ENCODE measurements around the gene BTK. TPM values are rescaled to one million over a fixed set of nuclear protein-coding genes. Genes with fewer than 3 reads are reported as not detected.
A peak's percentile ranks its signal among the peaks of the same experiment; 100 is the strongest.

The BTK gene
- total and polyA plus RNA-seq, 4 donors, result 15.5 to 29.4 (median 21.4) TPM

GRCh38 chrX:101357166-101357795 lies 28.7 kb downstream of the BTK start:
- 54 to 63% methylated on average over 5 of the region's 5 CpGs for WGBS, 2 donors
- no peak for TF ChIP-seq CTCF (IDR thresholded peaks at IDR 0.05; ENCODE audit: control extremely low read depth, extremely low read depth)
- ATAC-seq (ENCODE audit: insufficient read depth, low FRiP score) (no peak), DNase-seq (peak in 1 of 3 donors; percentile 3)
- Histone ChIP-seq H3K9me3 (ENCODE audit: control insufficient read depth in 4 of 4, insufficient read depth in 3 of 4, low read length in 3 of 4) (peaks cover 0 to 2% (median 0%) of the 10 kb centered on the region in 4 donors), H3K27me3 (ENCODE audit: control insufficient read depth in 3 of 3, insufficient read depth in 3 of 3, low read length in 2 of 3) (peaks cover 3 to 11% (median 6%) of the 10 kb centered on the region in 3 donors), H3K9ac (ENCODE audit: insufficient read depth in 1 of 2, low read length in 2 of 2) (no peak overlapping the region), H3K4me1 (ENCODE audit: control insufficient read depth in 5 of 5, insufficient read depth in 5 of 5, low read length in 5 of 5) (no peaks in the 10 kb centered on the region), H3K36me3 (ENCODE audit: control insufficient read depth in 4 of 4, insufficient read depth in 4 of 4, low read length in 4 of 4) (peaks cover 0 to 2% (median 0%) of the 10 kb centered on the region in 4 donors), H3K27ac (ENCODE audit: low read depth in 1 of 2, low read length in 1 of 2) (no peak overlapping the region), H3K4me3 (no peak overlapping the region)

- Histone ChIP-seq H3K4me1 (ENCODE audit: control insufficient read depth in 5 of 5, insufficient read depth in 5 of 5, low read length in 5 of 5) (no peaks in the 10 kb centered on the region), H3K27ac (ENCODE audit: low read depth in 1 of 2, low read length in 1 of 2) (no peak overlapping the region), H3K36me3 (ENCODE audit: control insufficient read depth in 4 of 4, insufficient read depth in 4 of 4, low read length in 4 of 4) (no peaks in the 10 kb centered on the region), H3K4me3 (no peak overlapping the region), H3K9me3 (ENCODE audit: control insufficient read depth in 4 of 4, insufficient read depth in 3 of 4, low read length in 3 of 4) (peaks cover 0 to 4% (median 0%) of the 10 kb centered on the region in 4 donors), H3K27me3 (ENCODE audit: control insufficient read depth in 3 of 3, insufficient read depth in 3 of 3, low read length in 2 of 3) (peaks cover 0 to 2% (median 0%) of the 10 kb centered on the region in 3 donors), H3K9ac (ENCODE audit: insufficient read depth in 1 of 2, low read length in 2 of 2) (no peak overlapping the region)
- WGBS, 2 donors, result 44 to 52% methylated on average over 4 of the region's 4 CpGs
- ATAC-seq (ENCODE audit: insufficient read depth, low FRiP score) (no peak), DNase-seq (no peak)
- TF ChIP-seq CTCF (IDR thresholded peaks at IDR 0.05; ENCODE audit: control extremely low read depth, extremely low read depth), result no peak
Observed at GRCh38 chrX:101349193-101349562, 36.8 kb downstream of the BTK start.

- 0 to 31% methylated on average over 27 to 55 of the region's 55 CpGs for WGBS, 2 donors
- H3K4me3 ChIP-seq, result peak within 1 kb of the TSS; percentile 58
- H3K36me3 ChIP-seq (ENCODE audit: control insufficient read depth in 4 of 4, insufficient read depth in 4 of 4, low read length in 4 of 4), result no peaks in the 10 kb centered on the region
- no peak for TF ChIP-seq CTCF (IDR thresholded peaks at IDR 0.05; ENCODE audit: control extremely low read depth, extremely low read depth)
- peak within 1 kb of the TSS; percentile 80 to 93 for H3K27ac ChIP-seq (ENCODE audit: low read depth in 1 of 2, low read length in 1 of 2)
- ATAC-seq (ENCODE audit: insufficient read depth, low FRiP score) (peak; percentile 98), DNase-seq (peak; percentile 76 to 81 (median 80))
- peaks cover 0 to 2% (median 0%) of the 10 kb centered on the region in 3 donors for H3K27me3 ChIP-seq (ENCODE audit: control insufficient read depth in 3 of 3, insufficient read depth in 3 of 3, low read length in 2 of 3)
- H3K9me3 ChIP-seq (ENCODE audit: control insufficient read depth in 4 of 4, insufficient read depth in 3 of 4, low read length in 3 of 4), result peaks cover 0 to 4% (median 0%) of the 10 kb centered on the region in 4 donors
- H3K4me1 ChIP-seq (ENCODE audit: control insufficient read depth in 5 of 5, insufficient read depth in 5 of 5, low read length in 5 of 5), result no peaks in the 10 kb centered on the region
- H3K9ac ChIP-seq (ENCODE audit: insufficient read depth in 1 of 2, low read length in 2 of 2), result peak within 1 kb of the TSS in 1 of 2 donors; percentile 51
Observed at GRCh38 chrX:101348452-101349192, 37.4 kb downstream of the BTK start, which contains the start of gene TIMM8A. TSS of gene TIMM8A (minus strand) at chrX:101348742. CDS start at chrX:101348664, 78 bp downstream.

Data from lung (tissue), 12 donors.